HCT116 (cell line): ENCODE results near the gene LRCH3. TPM values are rescaled to one million over a fixed set of nuclear protein-coding genes. Genes with fewer than 3 reads are reported as not detected.

Experiments used
- ATAC-seq: fragments of 200-7000 bp; cut with Tn5 transposase; 2 replicates; pipeline ENCODE4 v1.9.1; 2020; ENCODE audit warnings: mild to moderate bottlenecking, moderate library complexity
- BruUV-seq: library from RNA; stranded (reverse); fragments of 400-500 nt; replicated peaks from 2 replicates; lab custom pipeline; 2021; lab: Mats Ljungman, UMichigan
- CTCF ChIA-PET: fragments of 300-600 bp; sonication (Branson Sonifier 250); formaldehyde crosslinking; loops from one replicate; lab custom pipeline; 2021; ENCODE audit warnings: antibody characterized with exemption; lab: Charles Lee
- POLR2A ChIA-PET: fragments of 300-600, 350-600 bp; sonication (Branson Sonifier 250); formaldehyde crosslinking; loops from one replicate; lab custom pipeline; 2021; ENCODE audit warnings: antibody characterized with exemption; lab: Charles Lee
- RAD21 ChIA-PET, 2 experiments: fragments of 300-600 bp; sonication (Branson Sonifier 250); formaldehyde crosslinking; loops; one replicate each; lab custom pipeline; 2023; ENCODE audit warnings: low total read pairs in 2 of 2; ENCODE audit not compliant: uncharacterized antibody in 2 of 2, unreplicated experiment in 2 of 2, low non-redundant PET in 1 of 2; lab: Charles Lee
- DNase-seq: peaks from one replicate; pipeline ENCODE4 v3.0.0-alpha.2; 2010; ENCODE audit warnings: low read depth, low spot score
- H2AFZ ChIP-seq: fragments of 200-600 bp; shearing (Covaris generic), sonication (generic); 2 replicates; pipeline ENCODE4 v1.6.1; 2017; ENCODE audit warnings: low read depth, mixed run types, mixed read lengths, antibody characterized with exemption, low read length; ENCODE audit not compliant: poor library complexity, severe bottlenecking
- H3K27ac ChIP-seq: 2 replicates; pipeline ENCODE4 v1.5.1; 2012; ENCODE audit warnings: low read depth, low read length
- H3K27me3 ChIP-seq: fragments of 200-600 bp; sonication (generic); 2 replicates; pipeline ENCODE4 v1.6.1; 2016; ENCODE audit warnings: mixed run types, low read length, mixed read lengths; ENCODE audit not compliant: insufficient read depth
- H3K36me3 ChIP-seq, 2 experiments: fragments of 200-500 bp in 1 of 2; fragments of 200-600 bp in 1 of 2; sonication (Bioruptor generic) in 1 of 2; sonication (generic) in 1 of 2; 2 replicates each; pipeline versions ENCODE4 v1.5.1 to v1.6.1; 2014 to 2016; ENCODE audit warnings: low read length in 2 of 2, inconsistent platforms in 1 of 2, mixed read lengths in 1 of 2, mixed run types in 1 of 2; ENCODE audit not compliant: insufficient read depth in 2 of 2, control insufficient read depth in 1 of 2
- H3K4me1 ChIP-seq, 2 experiments: fragments of 200-600 bp in 1 of 2; sonication (generic) in 1 of 2; 2 replicates each; pipeline versions ENCODE4 v1.5.1 to v1.6.1; 2012 to 2017; ENCODE audit warnings: low read length in 2 of 2, inconsistent platforms in 1 of 2, mild to moderate bottlenecking in 1 of 2, mixed read lengths in 1 of 2, mixed run types in 1 of 2, moderate library complexity in 1 of 2; ENCODE audit not compliant: insufficient read depth in 2 of 2, control insufficient read depth in 1 of 2
- H3K4me2 ChIP-seq: fragments of 200-600 bp; sonication (generic); 2 replicates; pipeline ENCODE4 v1.6.1; 2017; ENCODE audit warnings: mixed run types, low read length, mixed read lengths
- H3K4me3 ChIP-seq, 2 experiments: fragments of 200-600 bp in 1 of 2; sonication (generic) in 1 of 2; replicated peaks in 1 of 2; 2 replicates each; pipeline ENCODE4 v1.5.1; 2011 to 2016; ENCODE audit warnings: low read length in 2 of 2, control low read depth in 1 of 2, low read depth in 1 of 2, mild to moderate bottlenecking in 1 of 2, mixed read lengths in 1 of 2, mixed run types in 1 of 2
- H3K79me2 ChIP-seq: fragments of 200-600 bp; sonication (generic); 2 replicates; pipeline ENCODE4 v1.6.1; 2017; ENCODE audit warnings: mild to moderate bottlenecking, mixed run types, low read length, moderate library complexity, mixed read lengths; ENCODE audit not compliant: insufficient read depth
- H3K9ac ChIP-seq: fragments of 200-600 bp; sonication (generic); 2 replicates; pipeline ENCODE4 v1.6.1; 2016; ENCODE audit warnings: low read length, mixed read lengths
- H3K9me2 ChIP-seq: fragments of 200-600 bp; sonication (generic), shearing (Covaris generic); 2 replicates; pipeline ENCODE4 v1.6.1; 2017; ENCODE audit warnings: mixed run types, mild to moderate bottlenecking, moderate library complexity; ENCODE audit not compliant: insufficient read depth
- H3K9me3 ChIP-seq, 2 experiments: fragments of 200-500 bp in 1 of 2; fragments of 200-600 bp in 1 of 2; sonication (Bioruptor generic) in 1 of 2; sonication (generic) in 1 of 2; 2 replicates each; pipeline ENCODE4 v1.6.1; 2014 to 2017; ENCODE audit warnings: low read length in 2 of 2, mixed read lengths in 2 of 2, inconsistent platforms in 1 of 2, low read depth in 1 of 2, mild to moderate bottlenecking in 1 of 2, mixed run types in 1 of 2, moderate library complexity in 1 of 2; ENCODE audit not compliant: control insufficient read depth in 1 of 2, insufficient read depth in 1 of 2
- H4K20me1 ChIP-seq: fragments of 200-600 bp; sonication (generic), shearing (Covaris generic); 2 replicates; pipeline ENCODE4 v1.6.1; 2017; ENCODE audit warnings: mixed run types, mild to moderate bottlenecking, moderate library complexity; ENCODE audit not compliant: insufficient read depth
- ATF3 ChIP-seq: IDR thresholded peaks from 2 replicates; pipeline ENCODE4 v1.6.1; 2012
- CBX3 ChIP-seq: IDR thresholded peaks from 2 replicates; pipeline ENCODE4 v1.6.1; 2012; ENCODE audit warnings: low read depth
- CEBPB ChIP-seq: IDR thresholded peaks from 2 replicates; pipeline ENCODE4 v1.6.1; 2012; ENCODE audit warnings: low read depth
- CTCF ChIP-seq, 3 experiments: fragments of 200-600 bp in 1 of 3; sonication (generic) in 1 of 3; IDR thresholded peaks in 2 of 3; conservative IDR thresholded peaks in 1 of 3; 2 replicates each; pipeline ENCODE4 v1.5.1; 2012 to 2017; ENCODE audit warnings: low read depth in 2 of 3, low read length in 2 of 3, antibody characterized with exemption in 1 of 3, borderline replicate concordance in 1 of 3, control low read depth in 1 of 3, mild to moderate bottlenecking in 1 of 3, mixed read lengths in 1 of 3, mixed run types in 1 of 3, moderate library complexity in 1 of 3; ENCODE audit not compliant: insufficient read depth in 1 of 3
- EGR1 ChIP-seq: IDR thresholded peaks from 2 replicates; pipeline ENCODE4 v1.6.1; 2012; ENCODE audit warnings: low read depth
- FOSL1 ChIP-seq: IDR thresholded peaks from 2 replicates; pipeline ENCODE4 v1.6.1; 2012; ENCODE audit warnings: low read depth
- POLR2A ChIP-seq: IDR thresholded peaks from 2 replicates; pipeline ENCODE4 v1.7.0; 2011; ENCODE audit warnings: borderline replicate concordance; ENCODE audit not compliant: insufficient read depth, insufficient read length; ENCODE audit errors: extremely low read depth
- POLR2AphosphoS5 ChIP-seq: IDR thresholded peaks from 2 replicates; pipeline ENCODE4 v1.6.1; 2011; ENCODE audit warnings: mild to moderate bottlenecking, low read depth, low read length, moderate library complexity
- SP1 ChIP-seq: IDR thresholded peaks from 2 replicates; pipeline ENCODE4 v1.6.1; 2012; ENCODE audit warnings: low read depth
- ZBTB33 ChIP-seq: IDR thresholded peaks from 2 replicates; pipeline ENCODE4 v1.6.1; 2011; ENCODE audit warnings: mild to moderate bottlenecking, low read length, moderate library complexity; ENCODE audit not compliant: insufficient replicate concordance; ENCODE audit errors: extremely low read depth
- ZFX ChIP-seq: fragments of 450-650 bp; IDR thresholded peaks from 2 replicates; pipeline ENCODE4 v1.6.1; 2017
- ZNF274 ChIP-seq: fragments of 200-500 bp; sonication (Bioruptor generic); IDR thresholded peaks from 2 replicates; pipeline ENCODE4 v1.6.1; 2014; ENCODE audit warnings: mild to moderate bottlenecking, low read depth, low read length, inconsistent platforms
- intact Hi-C: fragments of 100-400 bp; cut with micrococcal nuclease; formaldehyde crosslinking; loops from 2 replicates; pipeline ENCODE4 v1.10.0; 2022
- total RNA-seq: library from RNA; stranded (reverse); gene quantifications from one replicate; pipeline ENCODE4 v1.2.1, GENCODE V29; 2021; ENCODE audit not compliant: unreplicated experiment

The LRCH3 gene
- total RNA-seq, 1 experiment from 2014 or later: 38.1 TPM

GRCh38 chr3:197795200-197795599 is 4.1 kb downstream of the LRCH3 start:
- H3K4me2 ChIP-seq: no peak overlapping the region
- H3K4me3 ChIP-seq: no peak overlapping the region
- ChIA-PET CTCF (no interaction called here), POLR2A (no interaction called here), RAD21 (no interaction called here)
- no peak overlapping the region for H2AFZ ChIP-seq
- no peak overlapping the region for H3K27ac ChIP-seq
- H3K9ac ChIP-seq: no peak overlapping the region
- H3K9me2 ChIP-seq: no peaks in the 10 kb centered on the region
- no peaks in the 10 kb centered on the region for H4K20me1 ChIP-seq
- intact Hi-C loops: loop anchor here (10.0 kb wide), 1 partner anchor 110 kb away; no protein-coding TSS in a partner anchor
- no peaks in the 10 kb centered on the region for H3K9me3 ChIP-seq
- no peak for TF ChIP-seq EGR1
- TF ChIP-seq ATF3: no peak
- no peak for TF ChIP-seq CEBPB
- TF ChIP-seq SP1: no peak
- TF ChIP-seq ZNF274: no peak
- TF ChIP-seq ZBTB33: no peak
- TF ChIP-seq CTCF (IDR thresholded peaks at IDR 0.05 in 2 of 3, conservative IDR thresholded peaks at IDR 0.05 in 1 of 3; ENCODE audit: borderline replicate concordance in 1 of 3, insufficient read depth in 1 of 3, low read depth in 2 of 3, low read length in 2 of 3): no peak
- no peak for TF ChIP-seq ZFX
- TF ChIP-seq POLR2AphosphoS5: no peak
- TF ChIP-seq POLR2A: no peak
- no peak for TF ChIP-seq CBX3
- TF ChIP-seq FOSL1: no peak
- BruUV-seq: no TSS peak
- H3K36me3 ChIP-seq: no peaks in the 10 kb centered on the region
- no peaks in the 10 kb centered on the region for H3K27me3 ChIP-seq
- ATAC-seq (no peak), DNase-seq (no peak)
- H3K79me2 ChIP-seq: peaks cover 75% of the 10 kb centered on the region
- H3K4me1 ChIP-seq: peaks cover 0 to 13% of the 10 kb centered on the region in 2 experiments; a peak in 1 of 4 replicates
